Epithelial cell of esophagus (primary cell): ENCODE measurements around the gene ABCB1.

ENCODE experiments used
- DNase-seq: peaks from one replicate; pipeline ENCODE4 v3.0.0; 2010; ENCODE audit warnings: low read depth
- H3K4me3 ChIP-seq: 2 replicates; pipeline ENCODE4 v1.5.1; 2011; ENCODE audit warnings: mild to moderate bottlenecking, low read length, control low read depth
- CTCF ChIP-seq: IDR thresholded peaks from 2 replicates; pipeline ENCODE4 v1.5.1; 2011; ENCODE audit warnings: low read depth, mild to moderate bottlenecking, low read length, control low read depth, inconsistent platforms; ENCODE audit not compliant: insufficient read depth; ENCODE audit errors: missing control alignments

Gene ABCB1

GRCh38 chr7:87548123-87548919 is 52.4 kb downstream of the ABCB1 start:
- no peak for TF ChIP-seq CTCF
- DNase-seq = no peak
- no peak overlapping the region for H3K4me3 ChIP-seq

- TF ChIP-seq CTCF = no peak
- DNase-seq = no peak
Measured at GRCh38 chr7:87545760-87546159, 54.9 kb downstream of the ABCB1 start.

GRCh38 chr7:87543623-87544022 is 57.1 kb downstream of the ABCB1 start:
- DNase-seq = no peak
- H3K4me3 ChIP-seq = no peak overlapping the region
- TF ChIP-seq CTCF = no peak

More at GRCh38 chr7:87545760-87546159, 54.9 kb downstream of the ABCB1 start:
- H3K4me3 ChIP-seq = no peak overlapping the region

GRCh38 chr7:87541648-87542047 is 59.0 kb downstream of the ABCB1 start:
- no peak for TF ChIP-seq CTCF
- DNase-seq = no peak
- H3K4me3 ChIP-seq = no peak overlapping the region

GRCh38 chr7:87538052-87538451 is 62.6 kb downstream of the ABCB1 start:
- no peak for TF ChIP-seq CTCF
- no peak for DNase-seq
- no peak overlapping the region for H3K4me3 ChIP-seq

GRCh38 chr7:87534072-87534471 is 66.6 kb downstream of the ABCB1 start:
- no peak overlapping the region for H3K4me3 ChIP-seq
- no peak for DNase-seq
- no peak for TF ChIP-seq CTCF

- no peak for DNase-seq
- no peak for TF ChIP-seq CTCF
- no peak overlapping the region for H3K4me3 ChIP-seq
Measured at GRCh38 chr7:87530126-87530525, 70.6 kb downstream of the ABCB1 start.
